Left lung (tissue), 10 donors: ENCODE results near the gene SLC31A1. TPM values are rescaled to one million over a fixed set of nuclear protein-coding genes. Genes with fewer than 3 reads are reported as not detected.

Experiments
- ATAC-seq: fragments of 200-7000 bp; cut with Tn5 transposase; one replicate; pipeline ENCODE4 v1.9.1; 2020; ENCODE audit warnings: moderate library complexity
- DNase-seq, 4 donors: peaks; one replicate each; pipeline ENCODE4 v3.0.0-alpha.2; 2013 to 2020
- H3K27ac ChIP-seq, 2 donors: fragments of 200-600 bp; sonication (generic) in 1 of 2; one replicate each; pipeline versions ENCODE4 v1.5.0 to v1.8.0; 2020 to 2021
- H3K27me3 ChIP-seq, 2 donors: fragments of 200-600 bp; sonication (generic) in 1 of 2; one replicate each; pipeline versions ENCODE4 v1.5.0 to v1.8.0; 2020 to 2021
- H3K36me3 ChIP-seq, 2 donors: fragments of 200-600 bp; sonication (generic) in 1 of 2; one replicate each; pipeline versions ENCODE4 v1.5.0 to v1.8.0; 2020 to 2021
- H3K4me1 ChIP-seq, 2 donors: fragments of 200-600 bp; one replicate each; pipeline ENCODE4 v1.8.0; 2021
- H3K4me3 ChIP-seq, 2 donors: fragments of 200-600 bp; sonication (generic) in 1 of 2; one replicate each; pipeline versions ENCODE4 v1.5.0 to v1.8.0; 2020 to 2021; ENCODE audit warnings: mild to moderate bottlenecking in 1 of 2
- H3K9me3 ChIP-seq, 2 donors: fragments of 200-600 bp; sonication (generic) in 1 of 2; one replicate each; pipeline versions ENCODE4 v1.5.0 to v1.8.0; 2020 to 2021
- CTCF ChIP-seq, 2 donors: fragments of 200-600 bp; sonication (generic) in 1 of 2; IDR thresholded peaks; one replicate each; pipeline versions ENCODE4 v1.5.0 to v1.8.0; 2021; ENCODE audit warnings: antibody characterized with exemption in 2 of 2
- intact Hi-C, 2 donors: fragments of 100-400 bp; cut with DNase I; formaldehyde crosslinking; loops; one replicate each; pipeline versions ENCODE4 v1.11.2 to v1.14.2; 2022
- polyA plus RNA-seq, 6 donors: library from polyadenylated mRNA; unstranded; fragments of 120-200 nt; gene quantifications; one replicate each; pipeline ENCODE4 v1.2.1, GENCODE V29; 2013; ENCODE audit not compliant: insufficient read length in 6 of 6
- total RNA-seq, 2 donors: library from RNA; stranded (reverse); fragmentation: NEBNext Ultra II Directional; extraction: Animal tissue kit (Norgen Biotek cat#: 25700); gene quantifications; one replicate each; pipeline ENCODE4 v1.2.1, GENCODE V29; 2021
- donor health status: DM: no; HTN: yes; CAD: no.
- donor health status: DM: no; HTN: no; CAD: no.

The SLC31A1 gene
- total and polyA plus RNA-seq, 8 donors: 14.8 to 45.0 (median 17.1) TPM

DNA sequence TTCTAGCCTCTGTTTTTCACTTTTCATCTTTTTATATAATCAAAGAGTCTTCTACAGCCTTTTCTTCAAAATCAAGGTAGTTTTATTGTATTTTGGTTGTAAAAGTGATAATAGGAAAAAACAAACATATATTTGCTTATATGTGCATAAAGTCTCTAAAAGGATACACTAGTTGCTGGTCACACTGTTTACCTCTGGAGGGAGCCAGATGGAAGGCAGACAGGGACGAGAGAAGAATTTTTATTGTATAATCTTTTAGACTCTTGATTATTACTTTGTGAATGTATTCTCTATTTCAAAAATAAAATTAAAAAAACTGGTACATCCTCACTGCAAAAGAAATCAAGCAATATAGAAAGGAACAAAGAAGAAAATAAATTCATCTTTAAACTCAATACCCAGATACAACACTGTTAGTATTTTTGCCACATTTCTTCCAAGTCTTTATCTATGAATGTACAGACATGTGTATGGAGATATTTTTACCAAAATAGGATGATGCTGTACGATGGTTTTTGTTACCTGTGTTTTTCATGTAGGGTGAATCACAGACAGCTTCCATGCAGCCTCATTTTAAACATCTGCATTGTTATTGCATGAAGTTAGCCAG is 88.0 kb downstream of the SLC31A1 start:
- Histone ChIP-seq H3K4me3 (no peak overlapping the region), H3K4me1 (no peaks in the 10 kb centered on the region), H3K36me3 (no peaks in the 10 kb centered on the region), H3K27ac (no peak overlapping the region), H3K9me3 (no peaks in the 10 kb centered on the region), H3K27me3 (no peaks in the 10 kb centered on the region)
- peak in 2 of 4 donors; percentile 11 to 55 for DNase-seq
- intact Hi-C loops: no loop called here
- TF ChIP-seq CTCF (IDR thresholded peaks at IDR 0.05): peak; percentile 36 to 61
- peak; percentile 73 for ATAC-seq

DNA sequence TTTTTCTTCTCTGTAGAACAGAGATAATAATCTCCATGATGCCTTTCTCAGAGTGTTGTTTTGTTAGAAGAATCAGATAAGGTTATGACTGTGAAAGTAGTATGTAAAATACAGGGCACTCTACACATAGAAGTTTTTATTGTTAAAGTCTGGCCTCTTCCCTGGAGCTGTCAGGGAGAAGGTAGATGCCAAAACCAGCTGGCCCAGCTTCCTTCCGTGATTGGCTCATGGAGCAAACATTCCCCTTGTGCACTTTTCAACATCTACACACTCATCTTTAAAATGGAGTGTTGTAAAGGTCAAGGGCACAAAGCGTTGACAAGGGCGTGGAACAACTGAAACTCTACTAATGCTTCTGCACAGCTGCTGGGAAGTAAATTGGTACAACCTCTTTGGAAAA is 89.2 kb downstream of the SLC31A1 start:
- Histone ChIP-seq H3K27me3 (no peaks in the 10 kb centered on the region), H3K27ac (no peak overlapping the region), H3K4me3 (no peak overlapping the region), H3K36me3 (no peaks in the 10 kb centered on the region), H3K9me3 (no peaks in the 10 kb centered on the region), H3K4me1 (no peaks in the 10 kb centered on the region)
- DNase-seq: no peak
- no peak for TF ChIP-seq CTCF (IDR thresholded peaks at IDR 0.05)
- ATAC-seq: peak; percentile 56
- intact Hi-C loops: no loop called here

- H3K36me3 ChIP-seq: no peaks in the 10 kb centered on the region
- intact Hi-C loops: no loop called here
- no peaks in the 10 kb centered on the region for H3K4me1 ChIP-seq
- no peaks in the 10 kb centered on the region for H3K27me3 ChIP-seq
- no peak for TF ChIP-seq CTCF (IDR thresholded peaks at IDR 0.05)
- H3K27ac ChIP-seq: no peak overlapping the region
- no peak overlapping the region for H3K4me3 ChIP-seq
- no peak for ATAC-seq
- no peak for DNase-seq
- no peaks in the 10 kb centered on the region for H3K9me3 ChIP-seq
Measured at GRCh38 chr9:113311961-113312360, 90.6 kb downstream of the SLC31A1 start.

- Histone ChIP-seq H3K4me1 (no peaks in the 10 kb centered on the region), H3K36me3 (no peaks in the 10 kb centered on the region), H3K27ac (no peak overlapping the region), H3K9me3 (no peaks in the 10 kb centered on the region), H3K27me3 (no peaks in the 10 kb centered on the region), H3K4me3 (no peak overlapping the region)
- TF ChIP-seq CTCF (IDR thresholded peaks at IDR 0.05): no peak
- ATAC-seq (no peak), DNase-seq (no peak)
- intact Hi-C loops: no loop called here
Measured at GRCh38 chr9:113313261-113313660, 91.9 kb downstream of the SLC31A1 start.

Other genes with a start within 250 kb of the SLC31A1 start
- gene ZNF883, start 209.4 kb upstream of the SLC31A1 start, total RNA-seq: 1 to 10 TPM; 1.0 to 3.4 TPM
- 1 to 10 TPM; 6.2 to 8.8 (median 7.7) TPM for gene ZNF883, start 209.4 kb upstream of the SLC31A1 start, polyA plus RNA-seq
- 1 to 10 TPM; 1.8 to 2.2 TPM for gene ZFP37, start 164.8 kb upstream of the SLC31A1 start, total RNA-seq
- gene ZFP37, start 164.8 kb upstream of the SLC31A1 start, polyA plus RNA-seq: 10 to 100 TPM; 11.8 to 15.2 (median 13.5) TPM
- gene SLC31A2, start 70.5 kb upstream of the SLC31A1 start, total RNA-seq: 10 to 100 TPM; 22.0 to 39.3 TPM
- gene SLC31A2, start 70.5 kb upstream of the SLC31A1 start, polyA plus RNA-seq: 1 to 10 TPM; 2.4 to 3.4 (median 2.7) TPM
- 10 to 100 TPM; 35.7 to 55.3 TPM for gene FKBP15, start 267 bp upstream of the SLC31A1 start, total RNA-seq
- gene FKBP15, start 267 bp upstream of the SLC31A1 start, polyA plus RNA-seq: 10 to 100 TPM; 30.4 to 36.5 (median 32.0) TPM
- 10 to 100 TPM; 27.8 to 32.7 TPM for gene CDC26, start 54.0 kb downstream of the SLC31A1 start, total RNA-seq
- gene CDC26, start 54.0 kb downstream of the SLC31A1 start, polyA plus RNA-seq: 10 to 100 TPM; 29.6 to 37.2 (median 33.0) TPM
- gene PRPF4, start 54.1 kb downstream of the SLC31A1 start, total RNA-seq: 10 to 100 TPM; 16.6 to 22.4 TPM
- 10 to 100 TPM; 29.3 to 34.0 (median 30.4) TPM for gene PRPF4, start 54.1 kb downstream of the SLC31A1 start, polyA plus RNA-seq
- gene RNF183, start 81.8 kb downstream of the SLC31A1 start, total RNA-seq: not detected
- under 1 TPM; 0.30 to 0.73 (median 0.49) TPM for gene RNF183, start 81.8 kb downstream of the SLC31A1 start, polyA plus RNA-seq
- gene WDR31, start 118.7 kb downstream of the SLC31A1 start, total RNA-seq: 1 to 10 TPM; 3.5 to 4.4 TPM
- 1 to 10 TPM; 5.7 to 8.0 (median 6.5) TPM for gene WDR31, start 118.7 kb downstream of the SLC31A1 start, polyA plus RNA-seq
- gene BSPRY, start 128.0 kb downstream of the SLC31A1 start, total RNA-seq: 10 to 100 TPM; 11.2 to 17.9 TPM
- 1 to 10 TPM; 7.5 to 9.3 (median 7.9) TPM for gene BSPRY, start 128.0 kb downstream of the SLC31A1 start, polyA plus RNA-seq
- 10 to 100 TPM; 16.6 to 19.9 TPM for gene HDHD3, start 155.4 kb downstream of the SLC31A1 start, total RNA-seq
- gene HDHD3, start 155.4 kb downstream of the SLC31A1 start, polyA plus RNA-seq: 10 to 100 TPM; 12.3 to 15.5 (median 14.7) TPM
- 10 to 100 TPM; 36.8 to 48.7 TPM for gene ALAD, start 179.7 kb downstream of the SLC31A1 start, total RNA-seq
- 10 to 100 TPM; 39.9 to 50.7 (median 44.7) TPM for gene ALAD, start 179.7 kb downstream of the SLC31A1 start, polyA plus RNA-seq
- gene POLE3, start 189.1 kb downstream of the SLC31A1 start, total RNA-seq: 10 to 100 TPM; 24.1 to 43.3 TPM
- gene POLE3, start 189.1 kb downstream of the SLC31A1 start, polyA plus RNA-seq: 10 to 100 TPM; 58.7 to 69.0 (median 66.4) TPM
- under 1 TPM; 0.47 to 0.73 TPM for gene C9orf43, start 189.2 kb downstream of the SLC31A1 start, total RNA-seq
- gene C9orf43, start 189.2 kb downstream of the SLC31A1 start, polyA plus RNA-seq: 1 to 10 TPM in 2 of 6 donors, under 1 TPM in 4; 0.53 to 1.2 (median 0.87) TPM
- 10 to 100 TPM; 77.8 to 96.9 TPM for gene RGS3, start 242.2 kb downstream of the SLC31A1 start, total RNA-seq
- gene RGS3, start 242.2 kb downstream of the SLC31A1 start, polyA plus RNA-seq: 10 to 100 TPM; 69.6 to 92.4 (median 74.5) TPM